ENCODE measurements around the gene AMH.
"Not testable (repeated sequence)": the region's sequence is repeated elsewhere in the genome, so short reads cannot be mapped to it uniquely, and the experiment has no call there.

AMH gene

DNA sequence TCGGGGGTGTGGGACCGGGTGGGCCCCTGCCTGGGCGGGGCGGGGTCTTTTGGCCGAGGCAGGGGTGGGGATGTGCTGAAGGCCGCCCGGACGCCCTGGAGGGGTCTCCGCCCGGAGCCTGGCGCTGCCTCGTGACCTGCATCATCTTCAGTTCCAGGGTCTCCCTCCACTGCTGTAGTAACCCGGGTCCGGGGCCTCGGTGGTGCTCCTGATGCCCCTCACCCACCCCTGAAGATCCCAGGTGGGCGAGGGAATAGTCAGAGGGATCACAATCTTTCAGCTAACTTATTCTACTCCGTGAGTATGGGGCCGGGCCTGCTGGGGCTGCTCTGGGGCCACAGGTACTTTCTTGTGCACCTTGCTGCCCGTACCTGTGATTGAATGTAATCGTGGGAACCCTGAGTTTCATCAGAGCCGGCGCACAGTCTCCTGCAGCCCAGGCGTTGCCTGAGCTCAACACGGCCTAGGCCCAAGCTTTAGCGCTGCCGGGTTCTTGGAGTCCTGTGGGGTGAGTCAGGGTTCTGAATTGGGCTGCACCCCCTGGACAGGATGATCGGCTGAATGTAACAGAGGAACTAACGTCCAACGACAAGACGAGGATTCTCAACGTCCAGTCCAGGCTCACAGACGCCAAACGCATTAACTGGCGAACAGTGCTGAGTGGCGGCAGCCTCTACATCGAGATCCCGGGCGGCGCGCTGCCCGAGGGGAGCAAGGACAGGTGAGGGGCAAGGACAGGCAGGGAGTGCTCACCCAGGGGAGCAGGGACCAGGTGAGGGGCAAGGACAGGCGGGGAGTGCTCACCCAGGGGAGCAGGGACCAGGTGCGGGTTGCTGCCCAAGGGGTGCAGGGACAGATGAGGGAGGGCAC, 22.3 kb downstream of the AMH start:
- DNase-seq, result no peak

DNA sequence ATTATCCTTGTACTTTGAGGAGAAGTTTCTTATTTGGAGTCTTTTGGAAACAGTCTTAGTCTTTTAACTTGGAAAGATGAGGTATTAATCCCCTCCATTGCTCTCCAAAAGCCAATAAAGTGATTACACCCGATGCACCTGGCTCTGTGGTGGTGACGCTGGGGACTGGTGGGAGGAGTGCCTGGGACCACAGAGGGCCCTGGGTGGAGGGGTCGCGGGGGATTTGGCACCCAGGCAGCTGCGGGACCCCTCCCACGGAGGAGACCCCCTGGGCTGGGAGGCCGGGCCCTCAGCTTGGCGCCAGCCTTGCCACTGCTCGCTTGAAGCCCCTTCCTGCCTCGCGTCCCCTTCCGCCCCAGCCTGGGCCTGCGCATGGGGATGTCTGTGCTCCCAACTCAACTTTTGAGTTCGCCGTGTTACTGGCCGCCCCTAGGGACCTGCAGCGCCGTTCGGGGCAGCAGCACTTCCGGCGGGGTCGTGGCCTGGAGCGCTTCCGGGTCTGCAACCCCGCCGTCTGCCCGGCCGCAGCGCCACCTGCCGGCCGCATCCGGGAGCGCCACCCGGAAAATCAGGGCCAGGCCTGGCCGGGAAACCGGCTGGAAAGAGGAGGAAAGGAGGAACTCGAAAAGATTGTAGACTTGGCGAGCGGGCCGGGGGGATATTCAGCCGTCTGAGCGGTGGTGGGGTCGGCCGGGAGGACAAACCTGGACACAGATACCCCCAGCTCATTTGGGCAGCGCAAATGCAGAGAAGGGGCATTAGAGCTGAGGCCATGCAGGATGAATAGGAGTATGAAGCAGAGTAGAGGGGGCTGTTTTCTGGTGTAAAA, 24.4 kb downstream of the AMH start:
- peak; percentile 15 for DNase-seq

DNA sequence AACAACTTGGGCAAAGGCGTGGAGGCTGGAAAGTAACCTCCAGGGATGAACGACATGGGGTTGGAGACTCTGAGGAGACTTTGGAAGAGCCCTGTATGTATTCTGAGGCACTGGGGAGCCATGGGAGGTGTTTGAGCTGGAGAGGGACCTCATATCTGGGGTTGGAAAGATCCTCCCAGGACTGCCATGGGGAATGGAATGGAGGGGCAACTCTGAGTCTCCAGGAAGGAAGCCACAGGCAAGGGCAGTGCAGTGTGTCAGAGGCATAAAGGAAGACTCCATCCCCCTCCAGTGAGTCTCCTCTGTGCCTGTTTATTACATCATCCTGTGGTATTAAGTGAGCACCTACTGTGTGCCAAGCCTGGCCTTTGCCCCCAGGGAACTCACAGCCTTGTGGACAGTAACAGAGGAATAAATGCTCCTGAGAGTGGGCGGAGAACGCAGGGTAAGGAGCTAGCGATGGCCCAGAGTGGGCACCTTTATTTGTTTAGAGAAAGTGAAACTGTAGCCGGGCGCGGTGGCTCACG, 25.1 kb downstream of the AMH start:
- no peak for DNase-seq

DNA sequence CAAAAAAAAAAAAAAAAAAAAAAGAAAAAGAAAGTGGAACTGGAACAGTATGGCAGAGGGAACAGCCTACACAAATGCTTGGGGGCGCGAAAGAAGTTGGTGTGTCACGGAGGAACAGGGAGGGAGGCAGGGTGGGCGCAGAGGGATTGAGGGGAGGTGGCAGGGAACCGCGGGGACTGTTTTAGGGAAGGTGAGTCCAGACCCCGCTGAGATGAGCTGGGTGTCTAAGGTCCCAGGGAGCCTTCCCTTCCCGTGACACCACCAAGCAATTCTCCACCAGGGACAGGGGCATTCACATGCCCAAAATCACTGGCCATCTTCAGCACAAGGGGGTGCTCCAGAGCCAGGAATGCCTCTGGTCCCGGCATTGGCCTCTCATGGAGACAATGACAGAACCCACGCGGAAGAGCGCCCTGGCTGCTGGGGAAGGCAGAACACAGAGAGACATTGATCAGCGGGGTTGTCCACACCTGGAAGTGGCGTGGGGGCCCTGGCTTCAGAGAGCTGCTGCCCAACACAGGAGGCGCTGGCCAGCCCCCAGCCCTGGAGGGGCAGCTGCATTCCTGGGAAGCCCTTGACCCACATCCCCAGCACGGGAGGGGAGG, 25.9 kb downstream of the AMH start:
- DNase-seq, result peak; percentile 53

DNA sequence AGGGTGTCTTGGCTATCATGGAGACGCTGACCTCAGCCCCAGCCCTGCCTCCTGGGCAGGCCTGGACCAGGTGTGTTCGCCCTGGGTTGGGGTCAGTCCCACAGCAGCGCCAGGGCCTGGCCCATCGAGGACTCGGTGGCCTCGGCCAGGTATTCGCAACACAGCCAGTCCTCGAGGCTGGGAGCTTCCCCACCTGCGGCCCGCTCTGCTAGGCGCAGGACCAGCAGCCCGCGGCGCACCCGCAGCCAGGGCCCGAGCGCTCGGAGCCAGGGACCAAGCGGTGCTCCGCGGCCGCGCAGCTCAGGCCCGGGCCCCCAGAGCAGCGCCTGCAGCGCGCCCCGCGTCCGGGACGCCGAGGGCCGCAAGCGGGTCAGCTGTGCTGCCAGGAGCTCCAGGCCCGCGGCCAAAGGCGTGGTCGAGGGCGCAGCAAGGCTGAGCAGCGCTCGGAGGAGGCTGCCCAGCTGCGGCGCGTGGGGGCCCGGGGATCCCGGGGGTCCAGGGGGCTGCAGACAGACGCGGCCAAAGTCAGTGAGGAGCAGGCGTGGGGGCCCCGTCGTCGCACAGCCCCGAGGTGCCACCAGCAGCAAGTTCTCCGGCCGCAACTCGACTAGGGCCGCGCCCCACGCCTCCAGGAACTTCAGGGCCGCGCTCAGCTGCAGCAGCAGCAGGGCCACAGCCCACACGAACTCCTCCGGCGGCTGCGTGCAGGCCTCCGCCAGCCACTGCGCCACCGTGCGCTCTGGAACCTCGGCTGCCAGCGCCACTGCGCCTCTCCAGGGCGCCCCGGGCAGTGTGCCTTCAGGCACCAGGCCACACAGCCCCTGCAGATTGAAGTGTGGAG, 26.7 kb downstream of the AMH start:
- DNase-seq, result no peak

DNA sequence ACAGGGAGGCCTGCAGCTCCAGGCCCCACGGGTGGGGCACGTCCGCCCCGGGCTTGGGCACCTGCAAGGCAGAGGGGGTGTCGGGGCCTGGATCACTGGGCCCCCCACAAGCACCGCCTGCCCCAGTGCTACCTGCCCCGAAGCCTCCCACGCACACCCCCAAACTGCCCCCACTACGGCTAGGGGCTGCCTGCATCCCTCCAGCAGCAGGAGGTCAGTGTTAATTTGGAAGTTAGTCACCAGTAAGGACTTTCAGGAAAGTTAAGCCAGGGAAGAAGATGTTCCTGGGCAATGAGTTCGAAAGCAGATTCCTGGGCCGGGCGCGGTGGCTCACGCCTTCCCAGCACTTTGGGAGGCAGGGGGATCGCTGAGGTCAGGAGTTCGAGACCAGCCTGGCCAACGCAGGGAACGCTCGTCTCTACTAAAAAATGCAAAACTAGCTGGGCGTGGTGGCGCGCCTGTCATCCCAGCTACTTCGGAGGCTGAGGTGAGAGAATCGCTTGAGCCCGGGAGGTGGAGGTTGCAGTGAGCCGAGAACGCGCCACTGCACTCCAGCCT, 27.4 kb downstream of the AMH start:
- no peak for DNase-seq

DNA sequence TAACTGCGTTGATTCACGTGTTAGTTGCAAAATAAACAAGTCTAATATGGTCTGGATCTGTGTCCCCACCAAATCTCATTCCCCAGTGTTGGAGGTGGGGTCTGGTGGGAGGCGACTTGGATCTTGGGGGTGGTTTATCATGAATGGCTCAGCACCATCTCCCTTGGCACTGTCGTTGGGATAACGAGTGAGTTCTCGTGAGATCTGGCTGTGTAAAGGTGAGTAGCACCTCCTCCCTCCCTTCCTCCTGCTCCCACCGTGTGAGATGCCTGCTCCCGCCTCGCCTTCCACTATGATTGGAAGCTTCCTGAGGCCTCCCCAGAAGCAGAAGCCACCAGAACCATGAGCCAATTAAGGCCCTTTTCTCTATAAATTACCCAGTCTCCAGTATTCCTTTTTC, 28.0 kb downstream of the AMH start:
- no peak for DNase-seq

DNA sequence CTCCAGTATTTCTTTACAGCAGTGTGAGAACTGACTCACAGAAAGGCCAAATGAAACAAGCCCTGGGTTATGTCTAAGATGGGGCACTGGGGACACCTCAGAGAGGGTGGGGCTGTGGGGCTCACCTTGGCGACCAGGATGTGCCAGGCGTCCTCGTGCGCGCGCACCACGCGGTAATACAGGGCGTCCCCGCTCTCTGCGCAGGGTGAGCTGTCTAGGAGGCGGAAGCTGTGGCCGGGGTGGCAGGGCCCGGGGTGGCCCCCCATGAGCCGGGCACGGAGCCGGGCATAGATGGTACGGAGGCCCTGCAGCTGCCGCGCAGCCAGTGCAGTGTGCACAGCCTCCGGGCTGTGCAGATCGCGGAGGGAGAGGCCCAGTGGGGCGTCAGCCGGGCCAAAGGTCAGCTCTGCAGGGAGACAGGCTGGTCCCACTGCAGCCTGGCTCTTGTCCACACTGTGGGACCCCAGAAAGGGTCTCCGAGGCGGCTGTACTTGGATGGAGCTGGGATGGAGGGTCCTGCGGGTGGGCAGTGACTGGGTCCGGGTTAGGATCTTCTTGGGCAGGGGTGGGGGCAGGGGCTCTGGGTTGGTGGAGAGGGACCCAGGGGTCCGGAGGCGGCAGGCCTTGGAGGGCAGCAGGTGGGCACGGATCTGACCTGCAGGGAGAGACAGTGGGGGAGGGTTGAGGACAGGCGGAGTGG, 29.5 kb downstream of the AMH start:
- no peak for DNase-seq

DNA sequence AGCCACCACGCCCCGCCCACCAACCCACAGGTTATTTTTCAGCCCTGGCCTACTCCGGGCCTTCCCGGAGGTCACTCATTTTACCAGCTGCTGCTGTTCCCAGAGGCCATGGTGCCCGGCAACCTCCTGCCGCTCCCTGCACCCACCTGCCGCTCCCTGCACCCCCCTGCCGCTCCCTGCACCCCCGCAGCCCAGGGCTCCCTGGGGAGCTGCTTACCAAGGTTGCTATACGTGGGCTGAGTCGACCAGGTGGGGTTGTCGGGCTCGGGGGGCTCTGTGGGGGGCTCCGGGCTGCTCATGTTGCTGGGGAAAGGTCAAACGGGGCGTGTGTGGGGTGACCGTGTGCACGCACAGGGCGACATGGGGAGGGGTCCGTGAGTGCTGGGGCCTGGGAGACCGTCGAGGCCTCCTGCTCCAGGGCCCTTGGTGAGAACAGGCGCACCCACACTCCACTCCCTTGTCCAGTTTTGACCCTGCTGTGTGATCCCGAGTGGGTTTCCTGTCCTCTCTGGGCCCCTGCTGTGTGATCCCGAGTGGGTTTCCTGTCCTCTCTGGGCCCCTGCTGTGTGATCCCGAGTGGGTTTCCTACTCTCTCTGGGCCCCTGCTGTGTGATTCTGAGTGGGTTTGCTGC, 31.6 kb downstream of the AMH start:
- DNase-seq, result no peak

DNA sequence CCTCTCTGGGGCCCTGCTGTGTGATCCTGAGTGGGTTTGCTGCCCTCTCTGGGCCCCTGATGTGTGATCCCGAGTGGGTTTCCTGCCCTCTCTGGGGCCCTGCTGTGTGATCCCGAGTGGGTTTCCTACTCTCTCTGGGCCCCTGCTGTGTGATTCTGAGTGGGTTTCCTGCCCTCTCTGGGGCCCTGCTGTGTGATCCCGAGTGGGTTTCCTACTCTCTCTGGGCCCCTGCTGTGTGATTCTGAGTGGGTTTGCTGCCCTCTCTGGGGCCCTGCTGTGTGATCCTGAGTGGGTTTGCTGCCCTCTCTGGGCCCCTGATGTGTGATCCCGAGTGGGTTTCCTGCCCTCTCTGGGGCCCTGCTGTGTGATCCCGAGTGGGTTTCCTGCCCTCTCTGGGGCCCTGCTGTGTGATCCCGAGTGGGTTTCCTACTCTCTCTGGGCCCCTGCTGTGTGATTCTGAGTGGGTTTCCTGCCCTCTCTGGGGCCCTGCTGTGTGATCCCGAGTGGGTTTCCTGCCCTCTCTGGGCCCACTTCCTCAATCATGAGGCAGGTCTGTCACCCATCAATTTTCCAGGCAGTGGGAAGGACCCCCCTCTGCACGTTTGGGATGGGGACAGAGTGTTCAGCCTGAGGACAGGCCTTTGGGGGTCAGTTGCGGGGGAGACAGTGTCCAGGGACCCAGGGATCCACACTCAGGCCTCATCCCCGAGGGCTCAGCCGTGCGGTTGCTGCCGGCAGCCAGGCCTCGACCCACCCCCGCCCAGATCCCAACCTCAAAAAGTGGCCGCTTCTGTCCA, 32.3 kb downstream of the AMH start:
- not testable (repeated sequence) for DNase-seq

DNA sequence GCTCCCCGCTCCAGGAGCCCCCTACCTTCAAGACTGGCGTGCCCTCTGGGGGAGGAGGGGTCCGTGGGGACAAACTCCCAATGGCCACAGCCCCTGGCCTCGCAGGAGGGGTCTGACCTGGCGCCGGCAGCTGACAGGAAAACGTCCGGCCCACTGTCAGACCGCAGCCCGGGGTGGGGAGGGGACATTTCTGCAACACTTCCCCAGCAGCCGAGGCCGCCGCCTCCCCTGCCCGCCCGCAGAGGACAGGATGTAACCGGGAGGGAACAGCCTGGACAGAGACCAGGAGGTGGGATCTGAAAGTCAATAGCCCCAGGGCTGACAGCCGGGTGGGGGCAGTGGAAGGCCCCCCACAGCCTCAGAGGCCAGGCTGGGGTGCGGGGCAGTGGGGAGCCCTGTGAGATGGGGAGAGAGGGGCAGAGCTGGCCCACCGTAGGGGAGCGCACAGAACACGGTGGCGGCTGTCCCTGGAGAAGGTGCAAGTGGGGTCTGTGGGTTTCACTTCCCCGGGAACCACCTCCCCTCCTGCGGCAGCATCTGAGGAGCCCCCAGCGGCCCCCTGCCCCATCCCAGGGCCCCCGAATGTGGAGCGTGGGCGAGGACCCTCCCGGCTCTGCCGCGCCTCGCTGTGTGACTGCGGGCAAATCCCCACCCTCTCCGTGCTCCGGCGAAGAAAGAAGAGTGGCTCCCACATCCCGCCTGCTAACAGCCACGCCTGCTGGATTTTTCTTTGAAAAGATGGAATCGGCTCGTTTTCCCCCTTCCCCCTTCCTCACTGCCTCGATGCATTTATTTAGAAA, 33.1 kb downstream of the AMH start, which contains the start of gene PEAK3:
TSS of gene PEAK3 (minus strand) at position 114 of the 800 bp plus-strand sequence. CDS start 1,244 bp downstream, outside the sequence.
- no peak for DNase-seq

DNA sequence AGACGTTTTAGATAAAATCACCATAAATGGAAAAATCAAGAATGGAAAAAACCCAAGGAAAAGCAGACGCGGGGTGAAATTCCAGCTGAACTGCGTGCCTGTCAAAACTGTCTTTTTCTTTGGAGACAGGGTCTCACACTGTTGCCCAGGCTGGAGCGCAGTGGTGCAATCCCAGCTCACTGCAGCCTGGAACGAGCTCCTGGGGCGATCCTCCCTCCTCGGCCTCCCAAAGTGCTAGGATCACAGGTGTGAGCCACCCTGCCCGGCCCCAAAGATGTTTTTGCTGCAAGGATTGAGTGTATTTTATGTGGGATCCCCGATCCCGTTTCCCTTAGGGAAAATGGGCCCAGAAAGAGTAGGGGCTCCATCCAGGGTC, 33.7 kb downstream of the AMH start:
- DNase-seq, result no peak

DNA sequence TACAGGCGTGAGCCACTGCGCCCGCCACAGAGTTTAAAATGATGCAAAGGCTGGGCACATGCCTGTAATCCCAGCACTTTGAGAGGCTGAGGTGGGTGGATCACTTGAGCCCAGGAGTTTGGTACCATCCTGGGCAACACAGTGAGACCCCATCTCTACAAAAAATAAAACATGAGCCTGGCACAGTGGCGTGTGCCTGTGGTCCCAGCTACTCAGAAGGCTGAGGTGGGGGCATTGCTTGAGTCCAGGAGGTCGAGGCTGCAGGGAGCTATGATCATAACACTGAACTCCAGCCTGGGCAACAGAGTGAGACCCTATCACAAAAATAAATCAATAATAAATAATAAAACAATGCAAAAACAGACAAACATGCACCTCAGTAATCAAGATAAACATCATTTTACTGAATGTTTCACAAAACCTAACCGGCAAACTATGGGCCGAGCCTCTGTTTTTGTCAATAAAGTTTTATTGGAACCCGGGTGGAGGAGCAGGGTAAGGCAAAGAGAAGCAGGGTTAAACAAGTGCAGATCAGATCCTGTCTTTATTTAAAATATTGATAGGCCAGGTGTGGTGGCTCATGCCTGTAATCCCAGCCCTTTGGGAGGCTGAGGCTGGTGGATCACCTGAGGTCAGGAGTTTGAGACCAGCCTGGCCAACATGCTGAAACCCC, 34.8 kb downstream of the AMH start:
- DNase-seq, result no peak

DNA sequence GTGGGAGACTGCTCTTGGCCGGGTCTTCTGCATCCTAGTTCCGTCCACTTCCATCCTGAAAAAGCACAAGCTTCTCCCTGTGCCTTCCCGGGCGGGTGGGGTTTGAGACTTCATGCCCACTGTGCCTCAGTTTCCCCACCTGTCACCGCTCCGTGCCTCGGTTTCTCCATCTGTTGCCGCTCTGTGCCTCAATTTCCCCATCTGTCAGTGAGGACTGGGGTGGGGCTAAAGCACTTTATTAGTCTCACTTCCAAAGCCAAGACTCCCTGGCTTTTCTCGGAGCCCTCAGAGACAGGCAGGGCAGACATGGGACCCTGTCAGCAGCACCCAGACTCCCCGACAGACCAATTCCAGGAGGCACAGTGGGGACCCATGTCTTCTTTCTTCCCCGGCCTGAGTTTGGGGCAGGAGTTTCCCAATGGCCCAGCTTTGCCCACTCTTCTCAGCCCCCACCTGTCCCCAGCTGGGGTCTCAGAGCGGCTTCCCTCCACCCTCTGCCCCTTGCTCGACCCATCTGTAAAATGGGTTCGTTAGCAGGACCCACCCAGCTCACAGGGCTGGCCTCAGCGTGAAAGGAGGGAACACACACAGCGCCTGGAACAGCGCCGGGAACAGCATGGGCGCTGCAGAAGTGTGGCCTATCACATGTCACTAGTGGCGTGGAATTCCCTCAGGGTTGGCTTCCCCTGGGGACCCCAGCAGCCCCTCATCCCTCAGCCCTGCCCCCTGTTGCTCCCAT, 37.4 kb downstream of the AMH start:
- DNase-seq, result no peak

DNA sequence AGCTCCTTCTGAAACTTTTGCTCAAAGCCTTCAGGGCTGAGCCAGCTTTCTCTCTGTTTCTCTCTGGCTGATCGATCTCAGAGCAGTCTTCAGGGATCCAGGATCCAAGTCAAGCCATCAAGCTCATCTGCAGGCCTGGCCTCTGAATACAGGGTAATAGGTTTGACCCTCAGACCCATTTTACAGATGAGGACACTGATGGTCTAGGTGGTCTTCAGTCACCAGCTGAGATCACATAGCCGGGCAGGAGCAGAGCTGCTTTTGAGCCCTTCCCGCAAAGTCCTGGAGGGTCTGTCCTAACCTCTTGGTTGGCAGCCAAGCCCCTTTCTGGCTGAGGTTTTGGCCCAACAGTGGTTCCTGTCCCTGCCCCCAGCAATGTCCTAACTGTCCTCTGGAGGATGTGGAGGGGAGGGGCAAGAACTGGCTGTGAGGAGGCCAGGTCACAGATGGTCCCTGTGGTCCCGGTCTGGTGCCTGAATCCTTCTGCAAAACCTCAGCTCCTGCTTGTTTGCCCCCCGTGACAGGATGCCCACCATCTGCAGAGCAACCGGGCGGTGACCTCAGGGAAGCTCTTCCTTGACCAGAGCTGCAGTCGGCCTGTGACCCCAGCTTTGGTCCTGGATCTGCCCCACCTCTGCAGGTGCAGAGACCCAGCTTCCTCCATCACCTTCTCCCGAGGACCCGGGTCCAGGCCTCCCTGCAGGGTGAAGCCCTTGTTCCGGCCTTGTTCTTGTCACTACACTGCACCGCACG, 38.6 kb downstream of the AMH start:
- DNase-seq, result no peak

DNA sequence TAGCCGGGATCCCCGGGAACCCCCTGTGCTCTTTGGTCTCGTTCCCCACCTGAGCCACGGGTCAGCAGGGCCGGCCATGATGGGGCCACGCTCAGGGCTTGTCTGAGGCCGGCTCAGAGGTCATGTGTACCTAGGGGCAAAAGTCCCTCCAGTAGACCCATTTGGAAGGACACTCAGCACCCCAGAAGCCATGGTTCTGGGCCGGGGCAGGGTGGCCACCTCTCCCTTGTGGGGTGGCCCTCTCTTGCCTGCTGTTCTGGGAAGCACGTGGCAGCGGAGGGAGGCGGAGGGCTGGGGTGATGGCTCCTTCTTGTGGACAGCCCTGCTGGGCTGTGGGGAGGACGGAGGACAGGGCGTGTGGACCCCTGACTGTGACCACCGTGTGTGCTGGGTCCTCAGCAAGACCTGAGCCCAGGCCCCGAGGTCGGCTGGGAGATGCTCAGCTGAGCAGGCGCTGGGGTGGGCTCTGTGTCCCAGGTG, 39.3 kb downstream of the AMH start:
- peak; percentile 81 for DNase-seq
